ENCODE measurements around the gene FOXJ3.

GRCh38 chr1:42263019-42263418 is 72.0 kb downstream of the FOXJ3 start:
- TF ChIP-seq CTCF (conservative IDR thresholded peaks at IDR 0.05 in 1 of 2, IDR thresholded peaks at IDR 0.05 in 1 of 2; ENCODE audit: extremely low read depth in 1 of 2, insufficient read depth in 1 of 2, low read depth in 1 of 2, low read length in 2 of 2) (no peak), EZH2 (IDR thresholded peaks at IDR 0.05; ENCODE audit: borderline replicate concordance, low read length) (no peak)
